K562 (cell line): Measurements from ENCODE around the gene STK32C.

Source experiments
- OTX1 ChIP-seq: fragments of 450-650 bp; formaldehyde crosslinking; IDR thresholded peaks from 2 replicates; pipeline ENCODE4 v1.4.0; 2022; ENCODE audit warnings: mild to moderate bottlenecking
- POLR2A ChIP-seq: fragments of 450-650 bp; conservative IDR thresholded peaks from 2 replicates; pipeline ENCODE4 v1.6.1; 2016
- SAP30 ChIP-seq: fragments of 200-600 bp; sonication (generic); IDR thresholded peaks from 2 replicates; pipeline ENCODE4 v1.6.1; 2012; ENCODE audit warnings: borderline replicate concordance, low read depth, mild to moderate bottlenecking, moderate library complexity, low read length, control low read depth, inconsistent platforms; ENCODE audit not compliant: insufficient read depth, poor library complexity, severe bottlenecking
- SIN3A ChIP-seq, 2 experiments: fragments of 150-350 bp in 1 of 2; IDR thresholded peaks; 2 replicates each; pipeline ENCODE4 v1.6.1; 2011 to 2016; ENCODE audit warnings: borderline replicate concordance in 2 of 2, low read depth in 2 of 2, low read length in 2 of 2, mild to moderate bottlenecking in 2 of 2, moderate library complexity in 2 of 2; ENCODE audit not compliant: control insufficient read depth in 1 of 2
- SIN3B ChIP-seq: fragments of 450-650 bp; IDR thresholded peaks from 2 replicates; pipeline ENCODE4 v1.6.1; 2017; ENCODE audit warnings: low read depth, mild to moderate bottlenecking, moderate library complexity
- TAF7 ChIP-seq: fragments of 450-650 bp; IDR thresholded peaks from 2 replicates; pipeline ENCODE4 v1.6.1; 2016; ENCODE audit warnings: missing genetic modification characterization, missing compliant biosample characterization
- ZFP1 ChIP-seq: fragments of 450-650 bp; formaldehyde crosslinking; IDR thresholded peaks from 2 replicates; pipeline ENCODE4 v1.4.0; 2020; ENCODE audit warnings: mild to moderate bottlenecking, mixed read lengths
- TF ChIP-seq, protein P1 (sequence below), 3 experiments: IDR thresholded peaks in 2 of 3; conservative IDR thresholded peaks in 1 of 3; 2 replicates each; pipeline ENCODE4 v1.5.1; 2011 to 2012; ENCODE audit warnings: low read length in 3 of 3, mild to moderate bottlenecking in 3 of 3, control low read depth in 2 of 3, improper control_type of control experiment in 1 of 3, inconsistent platforms in 1 of 3, low read depth in 1 of 3, mixed read lengths in 1 of 3, moderate library complexity in 1 of 3; ENCODE audit not compliant: insufficient read depth in 2 of 3
- TF ChIP-seq, protein P2 (sequence below): fragments of 250-450 bp; sonication (Bioruptor Pico); IDR thresholded peaks from 2 replicates; pipeline ENCODE4 v1.5.0; 2021
- TF ChIP-seq, protein P3 (sequence below), 2 experiments: IDR thresholded peaks; 2 replicates each; pipeline ENCODE4 v1.6.1; 2011; ENCODE audit warnings: borderline replicate concordance in 1 of 2, control low read depth in 1 of 2, low read depth in 1 of 2, low read length in 1 of 2, mild to moderate bottlenecking in 1 of 2, mixed read lengths in 1 of 2, moderate library complexity in 1 of 2; ENCODE audit not compliant: insufficient read depth in 1 of 2, insufficient read length in 1 of 2, poor library complexity in 1 of 2, severe bottlenecking in 1 of 2; ENCODE audit errors: extremely low read depth in 1 of 2

- no peak for TF ChIP-seq SAP30
- TF ChIP-seq, protein P1, sequence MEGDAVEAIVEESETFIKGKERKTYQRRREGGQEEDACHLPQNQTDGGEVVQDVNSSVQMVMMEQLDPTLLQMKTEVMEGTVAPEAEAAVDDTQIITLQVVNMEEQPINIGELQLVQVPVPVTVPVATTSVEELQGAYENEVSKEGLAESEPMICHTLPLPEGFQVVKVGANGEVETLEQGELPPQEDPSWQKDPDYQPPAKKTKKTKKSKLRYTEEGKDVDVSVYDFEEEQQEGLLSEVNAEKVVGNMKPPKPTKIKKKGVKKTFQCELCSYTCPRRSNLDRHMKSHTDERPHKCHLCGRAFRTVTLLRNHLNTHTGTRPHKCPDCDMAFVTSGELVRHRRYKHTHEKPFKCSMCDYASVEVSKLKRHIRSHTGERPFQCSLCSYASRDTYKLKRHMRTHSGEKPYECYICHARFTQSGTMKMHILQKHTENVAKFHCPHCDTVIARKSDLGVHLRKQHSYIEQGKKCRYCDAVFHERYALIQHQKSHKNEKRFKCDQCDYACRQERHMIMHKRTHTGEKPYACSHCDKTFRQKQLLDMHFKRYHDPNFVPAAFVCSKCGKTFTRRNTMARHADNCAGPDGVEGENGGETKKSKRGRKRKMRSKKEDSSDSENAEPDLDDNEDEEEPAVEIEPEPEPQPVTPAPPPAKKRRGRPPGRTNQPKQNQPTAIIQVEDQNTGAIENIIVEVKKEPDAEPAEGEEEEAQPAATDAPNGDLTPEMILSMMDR (IDR thresholded peaks at IDR 0.05 in 2 of 3, conservative IDR thresholded peaks at IDR 0.05 in 1 of 3; ENCODE audit: insufficient read depth in 2 of 3, low read depth in 1 of 3, low read length in 3 of 3): peak; percentile 18 to 30 (median 20); a peak in 1 of 6 replicates
- TF ChIP-seq, protein P2, sequence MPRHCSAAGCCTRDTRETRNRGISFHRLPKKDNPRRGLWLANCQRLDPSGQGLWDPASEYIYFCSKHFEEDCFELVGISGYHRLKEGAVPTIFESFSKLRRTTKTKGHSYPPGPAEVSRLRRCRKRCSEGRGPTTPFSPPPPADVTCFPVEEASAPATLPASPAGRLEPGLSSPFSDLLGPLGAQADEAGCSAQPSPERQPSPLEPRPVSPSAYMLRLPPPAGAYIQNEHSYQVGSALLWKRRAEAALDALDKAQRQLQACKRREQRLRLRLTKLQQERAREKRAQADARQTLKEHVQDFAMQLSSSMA: no peak
- no peak for TF ChIP-seq POLR2A
- TF ChIP-seq TAF7 (tag): no peak
- no peak for TF ChIP-seq SIN3B
- TF ChIP-seq SIN3A (IDR thresholded peaks at IDR 0.05; ENCODE audit: borderline replicate concordance in 2 of 2, control insufficient read depth in 1 of 2, low read depth in 2 of 2, low read length in 2 of 2): peak; percentile 57 to 63; a peak in 2 of 4 replicates
- no peak for TF ChIP-seq OTX1
- TF ChIP-seq ZFP1 (CRISPR knock-in tag): no peak
- TF ChIP-seq, protein P3, sequence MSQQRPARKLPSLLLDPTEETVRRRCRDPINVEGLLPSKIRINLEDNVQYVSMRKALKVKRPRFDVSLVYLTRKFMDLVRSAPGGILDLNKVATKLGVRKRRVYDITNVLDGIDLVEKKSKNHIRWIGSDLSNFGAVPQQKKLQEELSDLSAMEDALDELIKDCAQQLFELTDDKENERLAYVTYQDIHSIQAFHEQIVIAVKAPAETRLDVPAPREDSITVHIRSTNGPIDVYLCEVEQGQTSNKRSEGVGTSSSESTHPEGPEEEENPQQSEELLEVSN (IDR thresholded peaks at IDR 0.05; ENCODE audit: borderline replicate concordance in 1 of 2, extremely low read depth in 1 of 2, insufficient read depth in 1 of 2, insufficient read length in 1 of 2, low read depth in 1 of 2, low read length in 1 of 2, poor library complexity in 1 of 2, severe bottlenecking in 1 of 2): peak in 1 of 2 experiments; percentile 56
Measured at GRCh38 chr10:132311338-132311939, 3.7 kb upstream of the STK32C start.
